IPS-NIHi7 (cell line): Measurements from ENCODE around the gene LCN2.

Experiments used
- DNase-seq: peaks from one replicate; pipeline ENCODE4 v3.0.0; 2012; ENCODE audit warnings: mixed read lengths; ENCODE audit errors: extremely low spot score

The LCN2 gene

GRCh38 chr9:128150594-128151308, 1.5 kb downstream of the LCN2 start:
- peak; percentile 89 for DNase-seq

- DNase-seq, result no peak
Measured at GRCh38 chr9:128151309-128152132, 2.3 kb downstream of the LCN2 start.

DNA sequence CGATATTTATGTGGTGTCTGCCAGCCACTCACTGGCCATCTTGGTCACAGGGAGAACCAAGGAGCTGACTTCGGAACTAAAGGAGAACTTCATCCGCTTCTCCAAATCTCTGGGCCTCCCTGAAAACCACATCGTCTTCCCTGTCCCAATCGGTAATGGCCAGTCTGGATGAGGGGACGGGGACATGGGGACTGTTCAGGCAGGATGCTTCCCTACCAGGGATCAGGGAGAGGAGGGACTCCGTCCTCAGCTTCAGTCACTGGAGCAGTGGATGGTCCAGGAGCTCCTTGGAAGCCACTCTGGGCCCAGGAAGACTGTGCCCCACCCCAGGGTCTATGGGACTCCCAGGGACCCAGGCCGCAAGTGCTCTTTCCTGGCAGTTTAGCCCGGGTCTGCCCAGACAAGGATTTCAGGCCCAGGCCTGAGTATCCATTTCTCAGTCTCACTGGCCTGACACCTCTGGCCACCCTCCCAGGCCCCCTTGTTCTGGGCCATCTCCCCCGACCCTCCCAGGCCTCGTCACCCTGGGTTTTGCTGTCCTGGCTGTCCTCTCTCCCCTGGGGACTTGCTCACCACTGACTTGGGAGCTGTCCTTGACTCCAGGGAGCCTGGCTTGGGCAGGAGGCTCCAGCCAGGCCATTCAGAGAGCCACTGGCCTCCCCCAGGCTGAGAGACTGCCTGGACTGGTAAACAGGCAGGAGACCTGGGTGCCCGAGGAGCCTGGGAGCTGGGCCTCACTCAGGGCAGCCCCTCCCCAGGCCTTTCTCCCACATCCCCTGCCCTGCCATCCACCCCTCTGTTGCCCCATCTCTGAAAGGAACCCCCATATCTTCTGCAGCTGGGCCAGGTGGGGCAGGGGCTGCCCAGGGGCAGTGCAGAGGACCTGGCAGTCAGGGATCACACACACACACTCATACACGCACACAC, 3.1 kb downstream of the LCN2 start:
- no peak for DNase-seq

DNA sequence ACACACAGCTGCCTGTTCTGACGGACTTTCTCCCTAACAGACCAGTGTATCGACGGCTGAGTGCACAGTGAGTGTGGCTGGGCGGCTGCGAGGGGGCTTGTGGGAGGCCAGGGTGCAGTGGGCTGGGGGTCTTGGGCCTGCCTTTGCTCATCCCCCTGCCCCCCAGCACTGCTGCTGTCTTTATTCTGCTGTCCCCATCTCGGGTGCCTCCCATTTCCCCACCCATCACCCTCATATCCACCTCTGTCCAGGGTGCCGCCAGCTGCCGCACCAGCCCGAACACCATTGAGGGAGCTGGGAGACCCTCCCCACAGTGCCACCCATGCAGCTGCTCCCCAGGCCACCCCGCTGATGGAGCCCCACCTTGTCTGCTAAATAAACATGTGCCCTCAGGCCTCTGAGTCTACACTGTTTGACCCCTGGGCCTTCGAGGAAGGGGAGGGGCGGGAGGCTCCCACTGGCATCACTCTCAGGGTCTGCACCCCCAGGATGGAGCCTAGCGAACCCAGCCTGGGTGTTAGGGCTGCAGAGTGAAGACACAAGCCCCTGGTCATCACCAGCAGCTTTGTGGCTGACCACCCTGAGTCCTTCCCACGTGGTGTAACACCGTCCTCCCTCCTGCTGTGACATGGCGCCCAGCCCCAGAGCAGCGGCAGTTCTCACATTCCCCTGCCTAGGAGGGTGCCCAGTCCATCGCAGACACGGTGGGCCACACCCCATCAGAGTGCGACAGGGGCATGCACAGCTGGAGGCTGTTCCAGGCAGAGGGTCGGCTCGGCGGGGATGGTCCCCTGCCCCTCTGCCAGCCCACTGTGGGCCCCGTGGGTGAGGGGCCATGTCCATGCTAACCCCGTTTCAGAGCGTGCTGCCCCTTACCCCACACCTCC, 4.0 kb downstream of the LCN2 start:
- DNase-seq, result no peak

- DNase-seq, result no peak
Measured at GRCh38 chr9:128153947-128154695, 4.9 kb downstream of the LCN2 start.

DNA sequence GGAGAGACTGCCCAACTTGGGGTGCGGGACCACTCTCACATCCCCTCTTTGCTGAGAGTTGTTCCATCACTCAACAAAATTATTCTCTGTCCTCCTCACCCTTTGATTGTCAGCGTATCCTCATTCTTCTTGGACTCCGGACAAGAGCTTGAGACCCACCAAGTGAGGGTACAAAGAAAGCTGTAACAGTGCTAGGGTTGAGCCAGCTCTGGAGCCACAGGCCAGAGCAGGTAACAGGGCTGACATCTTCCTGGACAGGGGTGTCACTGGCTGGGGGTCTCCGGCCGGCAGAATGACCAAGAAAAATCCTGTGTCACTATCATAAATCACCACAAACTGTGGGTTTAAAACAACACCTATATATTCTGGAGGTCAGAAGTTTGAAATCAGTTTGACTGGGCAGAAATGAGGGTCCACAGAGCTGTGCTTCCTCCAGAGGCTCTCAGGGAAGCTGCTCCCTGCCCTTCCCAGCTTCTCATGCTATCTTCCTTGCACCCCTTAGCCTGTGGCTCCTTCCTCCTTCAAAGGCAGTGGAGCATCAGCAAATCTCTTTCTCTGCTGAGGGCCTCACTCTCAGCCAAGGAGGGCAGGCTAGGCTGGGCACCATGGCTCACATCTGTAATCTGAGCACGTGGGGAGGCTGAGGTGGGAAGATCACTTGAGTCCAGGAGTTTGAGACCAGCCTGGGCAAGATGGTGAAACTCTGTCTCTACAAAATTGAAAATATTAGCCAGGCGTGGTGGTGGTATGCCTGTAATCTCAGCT, 6.7 kb downstream of the LCN2 start:
- no peak for DNase-seq

DNA sequence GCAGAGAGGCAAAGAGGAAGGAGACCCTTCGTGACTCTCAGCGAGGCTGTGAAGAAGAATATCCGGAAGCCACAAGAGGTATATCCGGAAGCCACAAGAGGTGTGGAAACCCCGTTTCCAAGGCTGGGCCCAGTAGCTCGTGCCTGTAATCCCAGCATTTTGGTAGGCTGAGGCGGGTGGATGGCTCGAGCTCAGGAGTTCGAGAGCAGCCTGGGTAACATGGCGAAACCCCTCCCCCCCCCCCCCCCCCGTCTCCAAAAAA, 10.2 kb downstream of the LCN2 start:
- no peak for DNase-seq

- peak; percentile 100 for DNase-seq
Measured at GRCh38 chr9:128159784-128160602, 10.7 kb downstream of the LCN2 start, which contains the start of gene BBLN. Gene BBLN, plus strand, starts transcription at chr9:128160265. Its CDS starts 143 bp downstream, at chr9:128160408.

- peak; percentile 67 for DNase-seq
Measured at GRCh38 chr9:128160603-128160987, 11.3 kb downstream of the LCN2 start.

- DNase-seq, result no peak
Measured at GRCh38 chr9:128161215-128161902, 12.1 kb downstream of the LCN2 start.

DNA sequence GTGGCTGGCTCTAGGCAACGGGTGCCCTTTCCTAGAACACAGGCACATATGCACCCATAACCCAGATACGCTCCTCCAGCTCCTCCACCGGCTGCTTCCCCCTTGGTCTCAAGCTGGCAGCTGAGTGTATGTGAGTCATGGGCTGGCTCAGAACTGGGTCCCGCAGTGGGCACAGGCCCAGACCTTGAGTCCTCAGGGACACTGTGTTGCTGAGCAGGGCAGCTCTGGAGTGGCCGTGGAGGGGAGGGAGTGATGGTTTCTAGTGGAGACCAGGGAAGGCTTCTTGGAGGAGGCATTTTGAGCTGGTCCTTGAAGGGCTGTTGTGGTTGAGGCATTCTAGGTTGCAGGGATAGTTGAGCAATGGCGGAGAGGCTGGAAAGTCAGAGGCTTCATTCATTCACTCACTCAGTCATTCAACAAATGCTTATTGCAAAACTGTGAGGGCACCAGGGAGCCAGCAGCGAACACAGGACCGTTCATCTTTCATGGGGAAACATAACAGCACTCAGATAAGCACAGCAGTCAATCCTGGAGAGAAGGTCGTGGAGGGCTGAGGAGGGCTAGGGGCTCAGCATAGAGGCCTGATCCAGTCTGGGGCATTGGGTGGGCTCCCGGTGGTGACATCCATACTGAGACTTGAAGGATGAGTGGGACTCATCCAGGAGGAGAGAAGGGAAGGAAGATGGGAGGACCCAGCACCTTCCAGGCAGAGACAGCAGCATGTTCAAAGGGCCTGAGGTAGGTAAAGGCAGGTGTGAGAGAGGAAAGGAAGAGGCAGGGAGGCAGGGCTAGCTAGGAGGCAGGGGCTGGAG, 13.2 kb downstream of the LCN2 start:
- DNase-seq, result no peak

DNA sequence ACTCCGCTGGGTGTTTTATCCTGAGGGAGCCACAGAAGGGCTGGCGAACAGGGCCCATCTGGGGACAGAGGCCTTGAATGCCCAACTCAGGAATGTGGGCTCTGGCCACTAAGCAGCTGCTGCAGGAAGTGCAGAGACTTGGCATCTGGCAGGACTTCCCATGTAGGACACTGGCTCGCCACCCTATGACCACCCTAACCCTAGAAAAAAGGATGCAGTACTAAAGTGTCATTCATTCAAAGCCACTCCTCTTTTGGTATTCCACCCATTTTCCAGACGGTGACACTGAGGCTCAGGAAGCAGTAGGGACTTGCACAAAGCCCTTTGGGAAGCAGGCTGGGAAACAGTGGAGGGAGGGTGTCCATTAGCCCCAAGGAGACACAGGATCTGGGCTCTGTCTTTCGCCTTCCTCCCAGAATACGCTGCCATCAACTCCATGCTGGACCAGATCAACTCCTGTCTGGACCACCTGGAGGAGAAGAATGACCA, 13.8 kb downstream of the LCN2 start:
- no peak for DNase-seq

DNA sequence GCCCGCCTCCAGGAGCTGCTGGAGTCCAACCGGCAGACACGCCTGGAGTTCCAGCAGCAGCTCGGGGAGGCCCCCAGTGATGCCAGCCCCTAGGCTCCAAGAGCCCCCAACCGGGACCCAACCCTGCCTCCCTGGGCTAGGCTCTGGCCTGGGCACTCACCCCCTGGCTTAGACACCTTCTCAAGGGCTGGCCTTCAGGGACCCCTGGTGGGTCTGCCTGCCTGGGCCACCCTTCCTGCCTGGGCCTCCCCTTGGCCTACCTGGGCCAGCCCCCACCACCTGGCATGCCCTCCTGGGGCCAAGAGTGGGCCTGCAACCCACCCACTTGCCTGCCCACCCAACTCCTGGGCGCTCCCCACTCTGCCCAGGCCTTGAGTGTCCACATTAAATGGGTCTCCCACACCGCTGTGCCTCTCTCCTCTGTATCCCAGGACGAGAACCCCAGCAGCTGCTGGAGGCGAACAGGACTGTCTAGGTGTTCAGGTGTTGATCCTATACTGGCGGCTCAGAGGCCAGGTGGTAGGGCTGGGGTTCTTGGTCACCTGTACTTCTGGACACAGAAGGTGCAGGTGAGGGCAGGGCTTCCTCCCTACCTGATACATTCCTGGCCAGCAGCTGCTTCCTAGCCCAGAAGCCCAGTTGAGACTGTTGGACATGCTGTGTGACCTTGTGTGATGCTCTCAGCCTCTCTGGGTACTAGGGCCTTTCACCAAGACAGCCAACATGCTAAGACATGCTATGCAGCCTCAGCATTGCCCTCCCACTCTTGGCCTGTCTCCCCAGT, 14.5 kb downstream of the LCN2 start:
- DNase-seq, result no peak

GRCh38 chr9:128164307-128164885, 15.1 kb downstream of the LCN2 start:
- no peak for DNase-seq

DNA sequence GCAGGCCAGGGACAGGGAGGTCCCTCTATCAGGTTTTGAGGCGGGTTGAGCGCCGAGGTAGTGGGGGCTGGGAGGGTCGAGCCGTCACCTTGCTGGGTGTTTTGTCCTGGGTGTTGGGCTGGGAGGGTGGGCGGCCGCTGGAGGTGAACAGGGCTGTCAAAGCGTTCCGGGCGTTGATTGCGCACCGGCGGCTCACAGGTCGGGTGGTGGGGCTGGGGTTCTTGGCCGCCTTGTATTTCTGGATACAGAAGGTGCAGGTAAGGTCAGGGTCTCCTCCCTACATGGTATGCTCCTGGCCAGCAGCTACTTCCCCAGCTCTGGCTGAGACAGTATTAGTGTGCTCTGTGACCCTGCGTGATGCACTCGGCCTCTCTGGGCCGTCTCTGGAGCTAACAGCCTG, 16.9 kb downstream of the LCN2 start:
- DNase-seq, result no peak

DNA sequence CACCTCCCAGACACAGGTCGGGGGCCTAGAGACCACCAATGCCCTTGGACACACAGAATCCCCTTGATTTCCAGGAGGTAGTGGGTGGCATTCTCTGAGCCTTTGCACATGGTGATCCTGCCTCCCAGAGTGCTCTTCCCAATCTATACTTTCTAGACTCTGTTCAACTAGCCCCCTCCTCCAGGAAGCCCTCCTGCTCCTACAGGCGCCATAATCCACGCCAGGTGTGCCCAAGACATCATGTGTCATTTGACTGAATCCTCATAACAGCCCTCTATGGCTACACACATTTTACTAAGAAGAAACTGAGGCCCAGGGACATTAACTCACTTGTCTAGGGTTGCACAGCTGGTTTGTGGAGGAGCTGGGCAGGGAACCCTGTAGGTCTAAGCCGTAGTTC, 18.0 kb downstream of the LCN2 start:
- DNase-seq, result no peak
